DND-41 (cell line): ENCODE measurements around the gene ATP10A.

ENCODE experiments used
- CTCF ChIP-seq: IDR thresholded peaks from 2 replicates; pipeline ENCODE4 v1.5.1; 2012; ENCODE audit warnings: borderline replicate concordance, low read length, moderate library complexity, mild to moderate bottlenecking; ENCODE audit not compliant: poor library complexity, severe bottlenecking; ENCODE audit errors: extremely low read depth
- EZH2 ChIP-seq: IDR thresholded peaks from 3 replicates; pipeline ENCODE4 v1.6.1; 2012; ENCODE audit warnings: borderline replicate concordance, low read depth, mild to moderate bottlenecking, moderate library complexity, low read length, inconsistent platforms; ENCODE audit not compliant: severe bottlenecking

GRCh38 chr15:25901811-25902605 is 38.9 kb upstream of the ATP10A start:
- TF ChIP-seq CTCF (no peak), EZH2 (no peak)
